HEK293 (cell line): Measurements from ENCODE around the gene DNAJC12.

ENCODE experiments used
- CTCF ChIA-PET: fragments of 350-600 bp; formaldehyde crosslinking; extraction: SDS; loops from one replicate; lab custom pipeline; 2021; ENCODE audit warnings: antibody characterized with exemption; lab: Yijun Ruan, JAX
- POLR2A ChIA-PET: fragments of 300-600 bp; formaldehyde crosslinking; extraction: SDS; loops from one replicate; lab custom pipeline; 2020; ENCODE audit warnings: antibody characterized with exemption, inconsistent platforms; lab: Yijun Ruan, JAX
- H3K27ac ChIP-seq: fragments of 200-500 bp; sonication (Bioruptor generic); 2 replicates; pipeline ENCODE4 v1.5.1; 2014; ENCODE audit warnings: low read depth, low read length, control low read depth, inconsistent platforms; ENCODE audit errors: extremely low read depth
- H3K36me3 ChIP-seq, 2 experiments: fragments of 200-500 bp in 1 of 2; sonication (Bioruptor generic) in 1 of 2; 1 replicate in 1 of 2; 2 replicates in 1 of 2; pipeline ENCODE4 v1.5.1; 2014 to 2017; ENCODE audit warnings: inconsistent platforms in 2 of 2, low read length in 2 of 2; ENCODE audit not compliant: control insufficient read depth in 2 of 2, insufficient read depth in 1 of 2
- H3K4me1 ChIP-seq: fragments of 200-500 bp; sonication (Bioruptor generic); 2 replicates; pipeline ENCODE4 v1.5.1; 2014; ENCODE audit warnings: mild to moderate bottlenecking, low read length, inconsistent platforms; ENCODE audit not compliant: control insufficient read depth, insufficient read depth
- H3K4me3 ChIP-seq: 2 replicates; pipeline ENCODE4 v1.5.1; 2011; ENCODE audit warnings: low read depth, mild to moderate bottlenecking, control low read depth, low read length, moderate library complexity
- H3K9me3 ChIP-seq: fragments of 200-500 bp; sonication (Bioruptor generic); 2 replicates; pipeline ENCODE4 v1.5.1; 2014; ENCODE audit warnings: low read depth, low read length, inconsistent platforms; ENCODE audit not compliant: control insufficient read depth, insufficient read depth
- FEZF1 ChIP-seq: fragments of 450-650 bp; formaldehyde crosslinking; IDR thresholded peaks from 2 replicates; pipeline ENCODE4 v1.5.1; 2016; ENCODE audit warnings: missing biosample characterization, missing genetic modification characterization
- GLI4 ChIP-seq: fragments of 450-650 bp; formaldehyde crosslinking; IDR thresholded peaks from 2 replicates; pipeline ENCODE4 v1.5.1; 2016; ENCODE audit warnings: missing biosample characterization, missing genetic modification characterization
- KLF1 ChIP-seq: fragments of 450-650 bp; formaldehyde crosslinking; IDR thresholded peaks from 2 replicates; pipeline ENCODE4 v1.5.1; 2016; ENCODE audit warnings: missing biosample characterization, missing genetic modification characterization
- REPIN1 ChIP-seq: fragments of 450-650 bp; formaldehyde crosslinking; IDR thresholded peaks from 2 replicates; pipeline ENCODE4 v1.5.1; 2017; ENCODE audit warnings: missing biosample characterization, missing genetic modification characterization, low read depth
- REST ChIP-seq: fragments of 450-650 bp; formaldehyde crosslinking; IDR thresholded peaks from 2 replicates; pipeline ENCODE4 v1.5.1; 2016; ENCODE audit warnings: missing biosample characterization, missing genetic modification characterization
- SETDB1 ChIP-seq: IDR thresholded peaks from one replicate; pipeline ENCODE4 v1.6.1; 2017; ENCODE audit warnings: mild to moderate bottlenecking, low read length, moderate library complexity, mixed read lengths; ENCODE audit not compliant: insufficient read length
- SP2 ChIP-seq: fragments of 450-650 bp; formaldehyde crosslinking; IDR thresholded peaks from 2 replicates; pipeline ENCODE4 v1.5.1; 2016; ENCODE audit warnings: missing biosample characterization, missing genetic modification characterization
- SP3 ChIP-seq: fragments of 450-650 bp; formaldehyde crosslinking; IDR thresholded peaks from 2 replicates; pipeline ENCODE4 v1.5.1; 2016; ENCODE audit warnings: missing biosample characterization, missing genetic modification characterization
- ZBTB20 ChIP-seq: fragments of 450-650 bp; formaldehyde crosslinking; IDR thresholded peaks from 2 replicates; pipeline ENCODE4 v1.5.1; 2016; ENCODE audit warnings: missing biosample characterization, missing genetic modification characterization
- ZBTB44 ChIP-seq: fragments of 450-650 bp; IDR thresholded peaks from 2 replicates; pipeline ENCODE4 v1.5.1; 2018; ENCODE audit warnings: missing biosample characterization, mild to moderate bottlenecking, missing genetic modification characterization
- ZEB2 ChIP-seq: fragments of 450-650 bp; formaldehyde crosslinking; IDR thresholded peaks from 2 replicates; pipeline ENCODE4 v1.5.1; 2016; ENCODE audit warnings: missing biosample characterization, missing genetic modification characterization
- ZFHX2 ChIP-seq: fragments of 450-650 bp; formaldehyde crosslinking; conservative IDR thresholded peaks from 2 replicates; pipeline ENCODE4 v1.5.1; 2016; ENCODE audit warnings: missing biosample characterization, missing genetic modification characterization
- ZNF132 ChIP-seq: fragments of 450-650 bp; formaldehyde crosslinking; IDR thresholded peaks from 2 replicates; pipeline ENCODE4 v1.5.1; 2017; ENCODE audit warnings: missing biosample characterization, missing genetic modification characterization, borderline replicate concordance
- ZNF239 ChIP-seq: fragments of 450-650 bp; formaldehyde crosslinking; IDR thresholded peaks from 2 replicates; pipeline ENCODE4 v1.5.1; 2016; ENCODE audit warnings: missing biosample characterization, missing genetic modification characterization
- ZNF24 ChIP-seq: fragments of 450-650 bp; formaldehyde crosslinking; IDR thresholded peaks from 2 replicates; pipeline ENCODE4 v1.5.1; 2016; ENCODE audit warnings: missing biosample characterization, missing genetic modification characterization
- ZNF335 ChIP-seq: fragments of 450-650 bp; formaldehyde crosslinking; conservative IDR thresholded peaks from 2 replicates; pipeline ENCODE4 v1.5.1; 2016; ENCODE audit warnings: missing biosample characterization, missing genetic modification characterization
- ZNF366 ChIP-seq: fragments of 450-650 bp; formaldehyde crosslinking; conservative IDR thresholded peaks from 2 replicates; pipeline ENCODE4 v1.5.1; 2016; ENCODE audit warnings: missing biosample characterization, missing genetic modification characterization
- ZNF449 ChIP-seq: fragments of 450-650 bp; formaldehyde crosslinking; IDR thresholded peaks from 2 replicates; pipeline ENCODE4 v1.5.1; 2017; ENCODE audit warnings: missing biosample characterization, mild to moderate bottlenecking, missing genetic modification characterization, moderate library complexity
- ZNF501 ChIP-seq: fragments of 450-650 bp; formaldehyde crosslinking; IDR thresholded peaks from 2 replicates; pipeline ENCODE4 v1.5.1; 2016; ENCODE audit warnings: missing biosample characterization, missing genetic modification characterization
- ZNF558 ChIP-seq: fragments of 450-650 bp; formaldehyde crosslinking; IDR thresholded peaks from 2 replicates; pipeline ENCODE4 v1.5.1; 2016; ENCODE audit warnings: missing biosample characterization, missing genetic modification characterization
- ZNF600 ChIP-seq: fragments of 450-650 bp; formaldehyde crosslinking; IDR thresholded peaks from 2 replicates; pipeline ENCODE4 v1.5.1; 2016; ENCODE audit warnings: missing biosample characterization, missing genetic modification characterization
- ZNF660 ChIP-seq: fragments of 450-650 bp; IDR thresholded peaks from 2 replicates; pipeline ENCODE4 v1.5.1; 2018; ENCODE audit warnings: missing biosample characterization, mild to moderate bottlenecking, missing genetic modification characterization
- ZNF692 ChIP-seq: fragments of 450-650 bp; formaldehyde crosslinking; IDR thresholded peaks from 2 replicates; pipeline ENCODE4 v1.5.1; 2016; ENCODE audit warnings: missing biosample characterization, missing genetic modification characterization
- ZNF76 ChIP-seq: fragments of 450-650 bp; formaldehyde crosslinking; IDR thresholded peaks from 2 replicates; pipeline ENCODE4; 2016; ENCODE audit warnings: low read depth, missing biosample characterization, missing genetic modification characterization, borderline replicate concordance

The DNAJC12 gene

GRCh38 chr10:67837541-67838314, at the start of gene DNAJC12 (continued):
- peak; percentile 15; the same call in 1 of the 2 replicates for TF ChIP-seq ZBTB44
- 0 out of 2 replicates have a peak, but pooled peaks have one; percentile 31 for TF ChIP-seq ZEB2 (tag by site-specific recombination)
- peak; percentile 21 for TF ChIP-seq SETDB1
- peak; percentile 18; the same call in 1 of the 2 replicates for TF ChIP-seq SP3
- TF ChIP-seq REPIN1 (tag by site-specific recombination), result no peak
- no peak for TF ChIP-seq ZNF76 (tag by site-specific recombination)
- TF ChIP-seq ZNF24 (tag by site-specific recombination), result peak; percentile 56; the same call in 1 of the 2 replicates
- no peak for TF ChIP-seq ZNF239 (tag by site-specific recombination)
- no peak; the same call in 1 of the 2 replicates for TF ChIP-seq ZNF449 (tag by site-specific recombination)
- 0 out of 2 replicates have a peak, but pooled peaks have one; percentile 21 for TF ChIP-seq ZNF600 (tag by site-specific recombination)
- peak; percentile 92 for TF ChIP-seq FEZF1 (tag by site-specific recombination)
- peak; percentile 42 for TF ChIP-seq SP2 (tag by site-specific recombination)
- peak; percentile 44 for TF ChIP-seq ZNF366 (tag by site-specific recombination)
- 0 out of 2 replicates have a peak, but pooled peaks have one; percentile 34 for TF ChIP-seq ZNF558 (tag by site-specific recombination)
- TF ChIP-seq, all 188 proteins: peak for 26

- Histone ChIP-seq H3K36me3 (peaks cover 22 to 33% of the 10 kb centered on the region in 2 experiments), H3K4me1 (peaks cover 5% of the 10 kb centered on the region; the same call in 1 of the 2 replicates), H3K27ac (peak overlapping the region; percentile 98), H3K9me3 (no peaks in the 10 kb centered on the region), H3K4me3 (peak overlapping the region; percentile 75)
- ChIA-PET CTCF (interaction anchor here (0.7 to 1.5 kb wide), 5 partner anchors 29 to 272 kb away, joined by 3 to 4 read pairs (median 3); no protein-coding TSS in a partner anchor), POLR2A (interaction anchor here (0.6 to 1.9 kb wide), 8 partner anchors 9 to 1015 kb away, joined by 3 to 10 read pairs (median 4); partner anchors contain the start of genes HNRNPH3 and PBLD)
- TF ChIP-seq ZNF132 (tag by site-specific recombination), result no peak
- peak; percentile 51 for TF ChIP-seq KLF1 (tag by site-specific recombination)
- TF ChIP-seq ZNF692 (tag by site-specific recombination), result peak; percentile 26
- TF ChIP-seq ZBTB20, result peak; percentile 97
- peak; percentile 62; the same call in 1 of the 2 replicates for TF ChIP-seq ZNF335 (tag by site-specific recombination)
- TF ChIP-seq REST (tag by site-specific recombination), result no peak
- TF ChIP-seq ZNF660 (tag by site-specific recombination), result peak; percentile 72; the same call in 1 of the 2 replicates
- TF ChIP-seq GLI4, result peak; percentile 78; the same call in 1 of the 2 replicates
- peak; percentile 70; the same call in 1 of the 2 replicates for TF ChIP-seq ZNF501
- TF ChIP-seq ZFHX2, result peak; percentile 5; the same call in 1 of the 2 replicates
These were observed 47.1 kb upstream of the DNAJC12 start for GRCh38 chr10:67884842-67885670.
